Fibroblast of skin of scalp (primary cell): Measurements from ENCODE around the gene RGS11. TPM values are rescaled to one million over a fixed set of nuclear protein-coding genes. Genes with fewer than 3 reads are reported as not detected.

Experiments used
- DNase-seq: peaks from one replicate; pipeline ENCODE4 v3.0.0-alpha.2; 2013
- polyA plus RNA-seq, 2 experiments: library from polyadenylated mRNA; unstranded; fragments of 120-200 nt; gene quantifications; one replicate each; pipeline ENCODE4 v1.2.1, GENCODE V29; 2013; ENCODE audit not compliant: insufficient read length in 2 of 2

Gene RGS11
- 0.79 TPM for polyA plus RNA-seq (2013, experiment 1 of 2; ENCODE audit: insufficient read length)
- 0.79 TPM for polyA plus RNA-seq (2013, experiment 2 of 2; ENCODE audit: insufficient read length)

GRCh38 chr16:275786-276232 lies at the start of gene RGS11:
RGS11 (minus strand) TSS chr16:275944; CDS start chr16:275911, 33 bp downstream.
- DNase-seq: no peak

GRCh38 chr16:324451-325334 lies 48.9 kb upstream of the RGS11 start:
- no peak for DNase-seq

- no peak for DNase-seq
These were observed 48.4 kb upstream of the RGS11 start for GRCh38 chr16:324201-324450.

GRCh38 chr16:322476-323143 lies 46.9 kb upstream of the RGS11 start:
- DNase-seq: no peak

- DNase-seq: no peak
These were observed 45.8 kb upstream of the RGS11 start for GRCh38 chr16:321532-321931.

GRCh38 chr16:320206-320605 lies 44.5 kb upstream of the RGS11 start:
- no peak for DNase-seq

GRCh38 chr16:318628-319027 lies 42.9 kb upstream of the RGS11 start:
- no peak for DNase-seq

- no peak for DNase-seq
These were observed 41.8 kb upstream of the RGS11 start for GRCh38 chr16:317583-317982.

- DNase-seq: no peak
These were observed 41.2 kb upstream of the RGS11 start for GRCh38 chr16:316741-317464.

GRCh38 chr16:314795-315299 lies 39.1 kb upstream of the RGS11 start:
- DNase-seq: no peak

GRCh38 chr16:314351-314750 lies 38.6 kb upstream of the RGS11 start:
- DNase-seq: no peak

- DNase-seq: no peak
These were observed 36.0 kb upstream of the RGS11 start for GRCh38 chr16:311725-312124.

- no peak for DNase-seq
These were observed 33.7 kb upstream of the RGS11 start for GRCh38 chr16:309476-309875.

- no peak for DNase-seq
These were observed 32.1 kb upstream of the RGS11 start for GRCh38 chr16:307691-308312.

- DNase-seq: no peak
These were observed 31.2 kb upstream of the RGS11 start for GRCh38 chr16:306911-307370.

GRCh38 chr16:305916-306626 lies 30.3 kb upstream of the RGS11 start:
- no peak for DNase-seq

- no peak for DNase-seq
These were observed 28.2 kb upstream of the RGS11 start for GRCh38 chr16:303760-304505.

- no peak for DNase-seq
These were observed 26.2 kb upstream of the RGS11 start for GRCh38 chr16:301950-302349.

- DNase-seq: no peak
These were observed 25.5 kb upstream of the RGS11 start for GRCh38 chr16:301235-301634.

- no peak for DNase-seq
These were observed 22.1 kb upstream of the RGS11 start for GRCh38 chr16:297832-298231.
